GM23248 (cell line): Measurements from ENCODE around the gene SBF2.

Experiments used
- EZH2 ChIP-seq: fragments of 200-600 bp; sonication (generic); IDR thresholded peaks from 2 replicates; pipeline ENCODE4 v1.6.1; 2018; ENCODE audit warnings: antibody characterized with exemption, mild to moderate bottlenecking; ENCODE audit not compliant: insufficient read depth, poor library complexity, severe bottlenecking
- EZH2phosphoT487 ChIP-seq: fragments of 200-600 bp; sonication (generic); IDR thresholded peaks from 2 replicates; pipeline ENCODE4 v1.6.1; 2018; ENCODE audit warnings: antibody characterized with exemption, moderate library complexity, mild to moderate bottlenecking, low read depth; ENCODE audit not compliant: insufficient read depth

DNA sequence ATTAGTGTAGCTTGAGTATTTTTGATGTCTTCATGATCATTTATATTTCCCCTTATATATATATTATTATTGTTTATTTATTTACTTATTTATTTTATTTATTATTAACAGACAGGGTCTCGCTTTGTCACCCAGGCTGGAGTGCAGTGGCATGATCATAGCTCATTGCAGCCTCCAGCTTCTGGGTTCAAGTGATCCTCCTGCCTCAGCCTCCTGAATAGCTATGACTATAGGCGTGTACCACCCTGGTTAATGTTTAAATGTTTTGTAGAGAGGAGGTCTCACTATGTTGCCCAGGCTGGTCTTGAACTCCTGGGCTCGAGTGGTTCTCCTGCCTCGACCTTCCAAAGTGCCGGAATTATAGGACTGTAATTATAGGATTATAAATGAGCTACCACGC is 21.1 kb upstream of the SBF2 start:
- TF ChIP-seq EZH2phosphoT487 (no peak), EZH2 (no peak)
